ENCODE measurements around the gene JHY.
A peak's percentile ranks its signal among the peaks of the same experiment; 100 is the strongest.
"Not testable (repeated sequence)": the region's sequence is repeated elsewhere in the genome, so short reads cannot be mapped to it uniquely, and the experiment has no call there.

JHY gene

GRCh38 chr11:122882189-122882856 lies at the start of gene JHY:
Gene JHY (plus strand): TSS chr11:122882759. CDS start chr11:122885850, 3,091 bp downstream.
- DNase-seq (ENCODE audit: extremely low spot score, insufficient read length, low read depth) (no peak), FAIRE-seq (no peak)

DNA sequence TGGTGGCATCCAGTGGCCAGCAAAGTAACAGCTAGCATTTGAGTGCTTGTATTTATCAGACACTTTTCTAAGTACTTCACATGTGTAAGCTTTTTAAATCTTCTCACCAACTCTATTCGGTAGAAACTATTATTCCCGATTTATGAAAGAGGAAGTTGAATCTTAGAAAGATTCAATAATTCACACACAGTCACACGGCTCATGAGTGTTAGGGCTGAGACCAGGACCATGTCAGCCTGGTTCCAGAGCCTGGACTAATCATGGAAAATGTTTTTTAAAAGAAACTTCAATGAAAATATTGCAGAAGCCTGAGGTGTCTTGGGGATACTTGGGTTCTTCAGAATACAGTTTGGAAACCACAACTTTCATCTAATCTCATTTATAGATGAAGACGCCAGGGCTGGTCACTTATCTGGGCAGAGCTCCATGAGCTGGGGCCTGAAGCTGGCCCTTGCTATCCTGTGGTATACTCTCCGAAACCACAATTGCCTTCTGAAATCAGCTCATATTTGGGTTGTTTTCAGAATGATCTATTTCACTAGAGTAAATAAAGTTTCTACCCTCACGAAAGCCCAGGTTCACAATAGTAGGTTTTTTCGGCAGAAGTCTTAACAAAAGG lies 48.6 kb upstream of the JHY start:
- FAIRE-seq, result no peak
- no peak for DNase-seq (ENCODE audit: extremely low spot score, insufficient read length, low read depth)

DNA sequence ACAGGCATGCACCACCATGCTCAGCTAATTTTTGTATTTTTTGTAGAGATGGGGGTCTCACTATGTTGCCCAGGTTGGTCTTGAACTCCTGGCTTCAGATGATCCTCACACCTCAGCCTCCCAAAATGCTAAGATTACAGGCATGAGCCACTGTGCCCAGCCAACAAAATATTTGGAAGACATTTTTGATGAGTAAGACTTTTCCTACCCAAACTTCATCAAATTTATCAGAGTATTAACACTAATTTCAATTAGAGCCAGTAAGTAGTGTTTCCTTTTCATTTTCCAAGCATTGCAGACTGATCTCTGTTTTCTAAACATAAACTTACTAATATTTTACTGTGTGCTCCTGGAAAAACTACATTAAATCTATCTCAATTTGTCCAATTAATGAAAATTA lies 45.6 kb upstream of the JHY start:
- FAIRE-seq (no peak), DNase-seq (ENCODE audit: extremely low spot score, insufficient read length, low read depth) (no peak)

DNA sequence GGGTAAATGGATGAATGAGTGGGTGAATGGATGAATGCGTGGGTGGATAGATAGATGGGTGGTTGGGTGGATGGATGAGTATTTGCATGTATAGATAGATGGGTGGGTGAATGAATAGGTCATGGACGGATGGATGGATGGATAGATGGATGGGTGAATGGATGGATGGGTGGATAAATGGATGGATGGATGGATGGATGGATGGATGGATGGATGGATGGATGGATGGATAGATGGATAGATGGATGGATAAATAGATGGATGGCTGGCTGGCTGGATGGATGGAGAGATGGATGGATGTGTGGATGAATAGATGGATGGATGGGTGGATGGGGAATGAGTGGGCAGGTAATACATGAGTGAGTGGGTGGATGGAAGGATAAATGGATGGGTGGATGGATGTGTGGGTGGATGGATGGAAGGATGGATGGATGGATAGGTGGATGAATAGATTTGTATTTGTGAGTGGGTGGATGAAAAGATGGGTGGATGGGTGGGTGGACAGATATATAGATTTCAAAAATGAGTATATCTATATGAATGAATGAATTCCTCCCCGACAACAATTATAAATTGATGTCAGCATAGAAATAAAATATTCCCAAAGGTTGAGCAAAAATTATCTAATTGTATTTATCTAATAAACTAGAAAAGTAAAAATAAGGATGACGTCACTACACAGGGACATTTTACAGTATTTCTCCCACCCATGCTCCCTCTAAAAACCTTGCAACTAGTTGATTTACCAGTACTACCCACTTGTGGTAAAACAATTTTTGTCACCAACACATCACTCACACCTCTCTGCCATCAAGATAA lies 44.8 kb upstream of the JHY start:
- DNase-seq (ENCODE audit: extremely low spot score, insufficient read length, low read depth), result no peak
- FAIRE-seq, result no peak

GRCh38 chr11:122843281-122844141 lies 39.0 kb upstream of the JHY start:
- FAIRE-seq (peak; percentile 38), DNase-seq (ENCODE audit: extremely low spot score, insufficient read length, low read depth) (no peak)

GRCh38 chr11:122847466-122847865 lies 35.1 kb upstream of the JHY start:
- DNase-seq (ENCODE audit: extremely low spot score, insufficient read length, low read depth) (no peak), FAIRE-seq (no peak)

- FAIRE-seq (no peak), DNase-seq (ENCODE audit: extremely low spot score, insufficient read length, low read depth) (no peak)
Observed at GRCh38 chr11:122848186-122848585, 34.4 kb upstream of the JHY start.

- DNase-seq (ENCODE audit: extremely low spot score, insufficient read length, low read depth) (no peak), FAIRE-seq (no peak)
Observed at GRCh38 chr11:122850076-122850631, 32.4 kb upstream of the JHY start.

DNA sequence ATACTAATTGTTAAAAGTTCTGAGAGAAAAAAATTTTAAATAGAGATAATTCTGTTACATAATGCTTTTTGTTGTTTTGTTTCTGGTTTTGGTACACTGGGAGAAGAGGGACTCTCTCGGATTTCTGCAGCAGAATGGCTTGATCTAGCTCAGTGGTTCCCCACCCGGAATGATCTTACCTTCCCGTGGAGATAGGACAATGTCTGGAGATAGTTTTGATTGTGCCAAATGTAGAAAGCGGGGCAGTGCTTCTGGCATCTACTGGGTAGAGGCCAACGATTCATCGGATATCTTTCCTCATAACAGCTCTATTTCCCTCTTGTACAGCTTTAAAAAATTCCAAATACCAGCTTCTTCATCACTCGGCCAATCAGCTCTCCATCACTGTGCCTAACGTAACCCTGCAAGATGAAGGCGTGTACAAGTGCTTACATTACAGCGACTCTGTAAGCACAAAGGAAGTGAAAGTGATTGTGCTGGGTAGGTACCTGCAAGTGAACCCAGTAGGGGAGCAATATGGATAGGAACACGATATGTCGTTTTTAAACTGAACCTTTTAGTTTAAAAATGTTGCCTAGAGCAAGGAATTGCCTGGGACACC lies 31.1 kb upstream of the JHY start:
- DNase-seq (ENCODE audit: extremely low spot score, insufficient read length, low read depth) (no peak), FAIRE-seq (no peak)

GRCh38 chr11:122852074-122852795 lies 30.3 kb upstream of the JHY start:
- DNase-seq (ENCODE audit: extremely low spot score, insufficient read length, low read depth) (no peak), FAIRE-seq (peak; percentile 57)

DNA sequence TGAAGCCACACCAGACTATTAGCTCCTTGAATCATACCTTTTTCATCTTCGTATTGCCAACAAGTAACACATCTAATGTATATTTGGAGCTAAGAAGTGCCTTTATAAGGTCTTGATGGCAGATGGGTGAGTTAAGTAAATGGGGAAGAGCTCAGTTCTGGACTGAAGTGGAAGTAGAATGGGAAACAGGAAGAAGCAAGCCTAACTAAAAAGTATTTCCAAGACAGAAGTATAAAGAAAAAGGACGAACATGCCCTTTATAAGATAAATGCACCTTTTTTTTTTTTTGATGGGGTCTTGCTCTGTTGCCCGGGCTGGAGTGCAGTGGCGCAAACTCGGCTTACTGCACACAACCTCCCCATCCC lies 29.8 kb upstream of the JHY start:
- DNase-seq (ENCODE audit: extremely low spot score, insufficient read length, low read depth) (no peak), FAIRE-seq (no peak)

DNA sequence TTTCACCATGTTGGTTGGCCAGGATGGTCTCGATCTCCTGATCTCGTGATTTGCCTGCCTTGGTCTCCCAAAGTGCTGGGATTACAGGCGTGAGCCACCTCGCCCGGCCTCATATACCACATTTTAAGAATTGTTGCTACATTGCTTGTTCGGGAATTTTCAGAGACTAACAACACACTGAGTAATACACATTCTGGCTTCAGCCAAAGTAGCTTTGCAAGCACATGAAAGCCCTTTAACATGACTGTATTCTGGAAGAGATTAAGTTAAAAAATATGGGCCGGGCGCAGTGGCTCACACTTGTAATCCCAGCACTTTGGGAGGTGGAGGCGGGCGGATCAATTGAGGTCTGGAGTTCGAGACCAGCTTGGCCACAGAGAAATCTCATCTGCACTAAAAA lies 29.3 kb upstream of the JHY start:
- FAIRE-seq, result no peak

DNA sequence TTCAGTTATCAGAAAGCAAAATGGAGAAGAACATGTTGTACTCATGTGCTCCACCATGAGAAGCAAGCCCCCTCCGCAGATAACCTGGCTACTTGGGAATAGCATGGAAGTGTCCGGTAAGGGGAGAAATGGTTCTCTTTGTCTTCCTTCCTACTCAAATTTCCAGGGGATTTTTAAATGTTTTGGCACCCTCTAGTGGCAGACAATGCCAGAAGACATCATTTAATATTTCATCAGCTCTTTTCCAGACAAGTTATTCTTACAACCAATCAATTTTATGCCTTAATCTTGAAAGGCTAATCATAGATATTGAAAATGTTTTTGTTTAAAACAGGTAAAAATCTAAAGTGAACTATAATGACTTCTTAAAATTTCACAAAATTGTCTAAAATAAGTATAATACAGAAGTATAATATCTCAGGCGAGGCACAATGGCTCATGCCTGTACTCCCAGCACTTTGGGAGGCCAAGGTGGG lies 28.6 kb upstream of the JHY start:
- DNase-seq (ENCODE audit: extremely low spot score, insufficient read length, low read depth) (no peak), FAIRE-seq (peak; percentile 81)

More for the DNA sequence above, 29.3 kb upstream of the JHY start:
- no peak for DNase-seq (ENCODE audit: extremely low spot score, insufficient read length, low read depth)

DNA sequence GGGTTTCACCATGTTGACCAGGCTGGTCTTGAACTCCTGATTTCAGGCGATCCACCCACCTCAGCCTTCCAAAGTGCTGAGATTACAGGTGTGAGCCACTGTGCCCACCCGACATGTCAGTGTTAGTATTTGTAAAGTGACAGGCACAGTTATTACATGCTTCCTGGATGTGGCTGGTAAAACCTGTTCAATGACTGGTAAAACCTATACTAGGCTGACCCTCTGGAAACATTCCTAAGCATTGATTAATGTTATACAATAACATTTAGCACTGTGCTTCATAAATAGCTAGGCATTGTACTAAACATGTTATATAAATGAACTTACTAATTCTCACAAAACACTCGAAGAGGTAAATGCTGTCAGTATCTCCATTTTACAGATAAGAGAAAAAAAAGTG lies 20.9 kb upstream of the JHY start:
- FAIRE-seq (no peak), DNase-seq (ENCODE audit: extremely low spot score, insufficient read length, low read depth) (no peak)

DNA sequence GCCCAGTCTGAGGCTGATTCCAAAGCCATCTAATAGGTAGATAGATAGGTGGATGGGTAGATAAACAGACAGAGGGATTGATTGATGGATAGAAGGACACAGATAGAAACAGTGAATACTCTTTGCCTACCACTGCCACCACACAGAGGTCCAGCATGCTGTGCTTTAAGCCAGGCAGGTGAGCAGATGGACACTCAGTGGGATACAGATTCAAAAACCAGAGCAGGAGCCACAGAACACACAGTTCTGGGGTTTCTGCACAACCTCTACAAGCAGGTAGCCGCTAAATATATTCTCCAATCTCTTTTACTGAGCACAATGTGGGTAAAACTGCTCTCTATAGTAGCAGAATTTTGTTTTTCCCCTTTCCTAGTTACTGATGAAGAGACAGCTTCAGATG lies 20.5 kb upstream of the JHY start:
- FAIRE-seq, result no peak
- DNase-seq (ENCODE audit: extremely low spot score, insufficient read length, low read depth), result no peak

GRCh38 chr11:122863154-122863553 lies 19.4 kb upstream of the JHY start:
- not testable (repeated sequence) for FAIRE-seq; DNase-seq (ENCODE audit: extremely low spot score, insufficient read length, low read depth)

GRCh38 chr11:122863704-122864326 lies 18.7 kb upstream of the JHY start:
- peak; percentile 69 for FAIRE-seq
- DNase-seq (ENCODE audit: extremely low spot score, insufficient read length, low read depth), result no peak

DNA sequence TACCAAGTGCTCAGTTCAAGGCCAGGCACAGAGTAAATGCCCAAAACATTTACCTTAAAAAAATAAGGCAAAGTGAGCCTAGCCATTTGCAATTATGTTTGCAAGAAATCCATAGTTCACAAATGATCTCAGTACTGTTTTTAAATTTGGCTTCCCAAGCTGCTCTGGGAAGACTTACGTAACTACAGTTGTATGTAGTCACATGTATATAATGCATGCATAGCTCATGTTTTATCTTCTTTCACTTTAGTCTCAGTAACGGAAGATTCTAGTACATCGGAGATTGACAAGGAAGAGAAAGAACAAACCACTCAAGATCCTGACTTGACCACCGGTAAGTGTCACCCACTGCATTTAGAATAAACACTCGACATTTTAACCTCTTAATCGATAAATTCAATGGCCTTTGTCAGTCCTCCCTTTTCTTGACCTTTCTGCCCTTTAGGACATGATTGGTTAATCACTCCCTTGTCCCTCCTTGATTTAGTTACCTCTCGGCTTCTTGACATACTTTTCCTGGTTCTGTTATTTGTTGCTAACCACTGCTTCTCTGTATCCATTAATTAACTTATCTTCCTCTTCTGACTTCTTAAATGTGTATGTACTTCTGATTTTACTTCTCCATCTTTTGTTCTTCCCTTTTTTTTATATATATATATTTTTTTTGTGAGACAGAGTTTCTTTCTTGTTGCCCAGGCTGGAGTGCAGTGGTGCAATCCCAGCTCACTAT lies 18.0 kb upstream of the JHY start:
- FAIRE-seq (no peak), DNase-seq (ENCODE audit: extremely low spot score, insufficient read length, low read depth) (no peak)
